Embryonic facial prominence (tissue), 1 donor: ENCODE results near the gene ARID5A.

Experiments
- DNase-seq: peaks from one replicate; pipeline ENCODE4 v3.0.0-alpha.2; 2016; ENCODE audit errors: extremely low spot score

The ARID5A gene

DNA sequence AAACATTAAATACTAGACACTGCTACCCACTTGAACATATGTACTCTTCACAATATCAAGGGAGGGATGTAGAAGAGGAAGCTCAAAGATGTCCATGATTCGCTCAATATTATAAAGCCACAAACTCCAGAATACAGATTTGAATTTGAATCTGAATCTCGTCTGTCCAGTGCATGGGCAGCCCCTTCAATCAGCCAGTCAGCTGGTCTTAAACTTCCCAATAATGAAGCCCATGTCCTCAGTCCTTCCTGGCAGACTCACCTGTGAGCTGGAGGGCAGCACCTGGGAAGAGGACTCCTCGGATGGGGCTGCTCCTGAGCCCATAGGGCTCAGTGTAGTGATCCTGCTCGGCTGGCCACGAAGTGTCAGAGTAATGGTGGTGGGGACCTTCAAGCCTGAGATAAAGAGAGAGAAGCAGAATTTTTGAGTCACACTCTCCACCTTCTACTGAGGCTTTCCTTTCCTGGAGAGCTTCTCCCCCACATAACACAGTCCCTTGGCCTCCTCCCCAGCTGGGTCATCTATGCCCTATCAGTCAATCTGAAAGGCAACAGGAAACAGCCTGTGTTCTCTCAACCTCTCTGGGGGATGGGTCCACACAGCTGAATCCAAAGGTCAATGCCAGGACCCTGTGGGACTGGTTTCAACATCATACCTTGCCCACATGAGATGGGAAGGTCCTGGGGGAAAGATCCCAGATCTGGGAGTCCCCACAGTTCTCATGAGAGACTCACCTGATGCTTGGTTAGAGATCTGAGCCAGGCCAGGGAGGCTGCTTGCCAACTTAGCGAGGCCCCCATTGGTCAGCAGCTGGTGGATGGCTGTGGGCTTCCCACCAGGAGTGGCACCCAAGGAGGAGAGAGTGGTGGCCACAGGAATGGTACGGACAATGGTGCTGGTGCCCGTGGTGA lies 65.1 kb downstream of the ARID5A start:
- DNase-seq = no peak
